Tibial nerve (tissue), 3 donors: ENCODE measurements around the gene C1orf52.

ENCODE experiments used
- CTCF ChIP-seq, 5 experiments: fragments of 200-600 bp in 3 of 5; fragments of 450-650 bp in 2 of 5; sonication (generic) in 3 of 5; IDR thresholded peaks; one replicate each; pipeline ENCODE4 v1.5.1; 2016 to 2019; ENCODE audit warnings: antibody characterized with exemption in 5 of 5, mild to moderate bottlenecking in 3 of 5, moderate library complexity in 2 of 5
- POLR2A ChIP-seq, 2 donors: fragments of 450-650 bp; IDR thresholded peaks; one replicate each; pipeline ENCODE4 v1.6.1; 2017; ENCODE audit warnings: antibody characterized with exemption in 2 of 2, mild to moderate bottlenecking in 2 of 2, moderate library complexity in 2 of 2

- TF ChIP-seq POLR2A (IDR thresholded peaks at IDR 0.05) (no peak), CTCF (IDR thresholded peaks at IDR 0.05) (no peak)
These were observed 35.2 kb downstream of the C1orf52 start for GRCh38 chr1:85224295-85224694.
